Stimulated activated CD8-positive, alpha-beta memory T cell treated with anti-CD3 and anti-CD28 coated beads, Interleukin-2, amount 100 ng/mL, for 48 hours (primary cell): ENCODE results near the gene SLC16A2.
A peak's percentile ranks its signal among the peaks of the same experiment; 100 is the strongest.
"Not testable (repeated sequence)": the region's sequence is repeated elsewhere in the genome, so short reads cannot be mapped to it uniquely, and the experiment has no call there.

Experiments used
- DNase-seq, 2 donors: peaks; one replicate each; pipeline ENCODE4 v3.0.0-alpha.2; 2020; ENCODE audit warnings: low read depth in 2 of 2

SLC16A2 gene

GRCh38 chrX:74507191-74507590 lies 85.9 kb downstream of the SLC16A2 start:
- DNase-seq: no peak

DNA sequence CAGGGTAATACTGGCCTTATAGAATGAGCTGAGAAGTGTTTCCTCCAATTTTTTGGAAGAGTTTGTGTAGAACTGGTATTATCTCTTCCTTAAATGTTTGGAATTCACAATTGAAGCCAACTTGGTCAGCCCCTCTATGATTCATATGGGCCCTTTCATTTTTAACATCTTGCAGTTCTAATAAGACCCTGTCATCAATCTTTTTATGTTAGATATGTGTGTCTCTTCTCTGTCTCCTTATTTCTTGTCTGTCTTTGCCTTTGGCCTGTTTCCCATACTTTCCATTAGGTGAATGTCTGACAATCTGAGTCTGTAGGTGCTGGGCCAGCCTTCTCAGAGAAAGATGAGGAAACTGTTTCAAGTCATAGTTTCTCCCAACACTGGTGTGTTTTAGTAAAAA lies 88.7 kb downstream of the SLC16A2 start:
- DNase-seq: no peak

GRCh38 chrX:74510401-74510800 lies 89.1 kb downstream of the SLC16A2 start:
- no peak for DNase-seq

DNA sequence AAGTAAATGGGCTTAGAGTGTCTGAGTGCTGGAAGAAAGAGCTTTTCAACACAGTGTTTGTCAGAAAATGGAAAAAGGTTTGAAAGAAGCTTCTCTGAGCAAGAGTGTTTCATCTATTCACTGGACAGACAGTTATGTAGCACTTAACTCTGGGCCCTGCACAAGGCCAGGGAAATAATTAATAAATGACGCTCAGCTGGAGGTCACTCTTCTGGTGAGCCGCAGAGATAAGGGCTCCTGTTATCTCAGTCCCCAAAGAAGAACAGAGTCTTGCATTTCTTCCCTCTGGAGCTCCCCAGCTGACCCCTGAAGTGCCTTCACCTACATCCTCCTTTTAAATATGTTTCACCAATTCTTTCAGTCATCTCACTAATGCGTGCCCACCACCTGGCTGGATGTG lies 90.4 kb downstream of the SLC16A2 start:
- DNase-seq: no peak

GRCh38 chrX:74514384-74514783 lies 93.1 kb downstream of the SLC16A2 start:
- DNase-seq: no peak

- no peak for DNase-seq
Observed at GRCh38 chrX:74515356-74515755, 94.1 kb downstream of the SLC16A2 start.

- DNase-seq: not testable (repeated sequence)
Observed at GRCh38 chrX:74516013-74516412, 94.7 kb downstream of the SLC16A2 start.

- no peak for DNase-seq
Observed at GRCh38 chrX:74519870-74520269, 98.6 kb downstream of the SLC16A2 start.

- DNase-seq: no peak
Observed at GRCh38 chrX:74520291-74520690, 99.0 kb downstream of the SLC16A2 start.

- no peak for DNase-seq
Observed at GRCh38 chrX:74520896-74521295, 99.6 kb downstream of the SLC16A2 start.

DNA sequence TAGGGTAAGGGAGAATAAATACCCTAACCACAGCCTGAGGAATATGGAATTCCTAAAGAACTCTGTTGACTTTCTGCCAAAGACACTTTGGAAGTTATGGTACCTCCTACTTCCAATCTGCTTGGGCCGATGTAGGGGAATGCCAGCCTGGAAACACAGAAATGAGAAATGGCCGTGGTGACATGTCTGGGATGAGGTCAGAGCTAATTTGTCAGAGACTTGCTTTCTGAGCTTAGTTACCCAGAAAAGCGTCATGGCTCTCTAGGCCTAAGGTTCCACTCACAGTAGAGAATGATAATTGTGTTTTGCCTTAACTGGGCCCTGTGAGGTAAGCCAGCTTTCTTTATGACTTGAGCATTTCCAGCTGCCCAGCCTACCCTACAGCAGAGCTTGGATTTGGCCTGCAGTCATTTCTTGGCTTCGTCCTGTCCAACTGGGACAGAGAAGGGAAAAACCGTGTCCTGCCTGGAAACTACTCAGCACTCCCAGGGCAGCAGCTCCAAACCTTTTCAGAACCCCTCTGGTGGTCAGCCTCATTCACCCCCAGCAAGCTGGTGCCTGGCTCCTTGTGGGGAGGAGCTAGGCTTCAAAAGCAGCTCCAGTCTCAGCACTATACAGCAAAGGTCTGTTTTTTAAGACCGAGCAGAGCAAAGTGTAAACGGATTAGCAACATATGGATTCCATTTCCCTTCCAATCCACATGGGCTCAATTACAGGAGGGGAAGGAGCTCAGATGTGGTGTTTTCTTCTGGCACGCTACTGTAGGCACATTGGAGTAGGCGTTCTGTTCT lies 100.9 kb downstream of the SLC16A2 start:
- DNase-seq: no peak

DNA sequence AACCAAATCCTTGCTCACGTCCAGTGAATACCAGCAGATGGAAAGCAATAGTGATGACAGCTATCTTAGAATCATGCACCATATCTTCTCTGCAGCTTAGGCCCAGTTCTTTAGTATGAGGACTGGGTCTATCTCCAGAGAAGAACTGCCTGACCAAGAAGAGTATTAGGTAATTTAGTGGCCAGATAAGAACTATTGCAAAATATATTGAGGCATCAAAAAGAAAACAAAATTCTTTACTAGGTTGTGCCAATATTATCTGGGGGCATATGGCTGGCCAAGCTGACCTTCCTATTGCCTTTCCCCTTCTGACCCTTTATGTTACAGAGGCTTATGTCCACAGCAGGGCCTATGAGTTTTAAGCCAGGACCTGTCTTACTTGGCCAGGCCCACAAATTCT lies 101.9 kb downstream of the SLC16A2 start:
- DNase-seq: no peak

DNA sequence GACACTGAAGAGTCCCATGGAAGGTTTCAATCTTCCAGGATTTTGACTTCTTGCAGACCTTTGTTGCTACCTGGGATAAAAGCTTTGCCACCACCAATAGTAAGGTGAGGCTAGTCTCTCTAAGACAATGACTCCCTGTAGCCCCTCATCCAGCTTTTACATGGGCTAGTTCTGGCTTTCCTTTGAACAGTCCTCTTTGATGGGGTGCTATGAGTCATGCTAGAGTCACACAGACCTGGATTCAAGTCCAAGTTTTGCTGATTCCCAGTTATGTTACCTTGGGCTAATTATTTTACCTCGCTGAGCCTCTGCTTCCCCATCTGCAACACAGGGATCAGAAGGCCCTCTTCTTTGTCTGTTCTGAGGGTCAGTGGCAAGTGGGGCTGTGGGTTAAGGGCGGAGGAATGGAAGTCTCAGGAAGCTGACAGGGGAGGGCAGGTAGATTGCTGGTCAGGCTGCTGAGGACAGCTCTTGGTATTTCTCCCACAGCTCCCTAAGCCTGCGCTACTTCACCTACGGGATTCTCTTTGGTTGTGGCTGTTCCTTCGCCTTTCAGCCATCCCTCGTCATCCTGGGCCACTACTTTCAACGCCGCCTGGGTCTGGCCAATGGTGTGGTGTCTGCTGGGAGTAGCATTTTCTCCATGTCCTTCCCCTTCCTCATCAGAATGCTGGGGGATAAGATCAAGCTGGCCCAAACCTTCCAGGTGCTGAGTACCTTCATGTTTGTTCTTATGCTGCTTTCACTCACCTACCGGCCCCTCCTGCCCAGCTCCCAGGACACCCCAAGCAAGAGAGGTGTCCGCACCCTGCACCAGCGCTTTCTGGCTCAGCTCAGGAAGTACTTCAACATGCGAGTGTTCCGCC lies 102.8 kb downstream of the SLC16A2 start:
- DNase-seq: no peak

- no peak for DNase-seq
Observed at GRCh38 chrX:74525116-74525515, 103.8 kb downstream of the SLC16A2 start.

GRCh38 chrX:74526764-74527163 lies 105.5 kb downstream of the SLC16A2 start:
- DNase-seq: no peak

- DNase-seq: no peak
Observed at GRCh38 chrX:74527350-74527749, 106.1 kb downstream of the SLC16A2 start.

- no peak for DNase-seq
Observed at GRCh38 chrX:74529311-74529710, 108.0 kb downstream of the SLC16A2 start.

- no peak for DNase-seq
Observed at GRCh38 chrX:74531081-74531480, 109.8 kb downstream of the SLC16A2 start.

- DNase-seq: no peak
Observed at GRCh38 chrX:74534569-74535038, 113.3 kb downstream of the SLC16A2 start.

DNA sequence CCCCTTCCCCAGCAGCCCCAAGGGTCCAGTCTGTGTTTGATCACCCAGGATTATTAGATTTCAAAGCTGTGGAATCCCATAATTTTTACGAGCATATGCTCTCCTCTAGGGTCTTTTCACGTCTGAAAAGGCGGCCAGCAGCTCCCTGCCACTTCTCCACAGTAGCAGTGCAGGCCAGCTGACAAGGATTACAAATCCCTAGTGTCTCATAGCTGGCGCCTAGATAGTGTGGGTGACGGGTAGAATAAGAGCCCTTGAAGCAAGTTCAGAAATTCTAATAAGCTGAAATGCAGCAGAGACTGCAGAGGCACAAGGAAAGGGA lies 113.8 kb downstream of the SLC16A2 start:
- DNase-seq: no peak

DNA sequence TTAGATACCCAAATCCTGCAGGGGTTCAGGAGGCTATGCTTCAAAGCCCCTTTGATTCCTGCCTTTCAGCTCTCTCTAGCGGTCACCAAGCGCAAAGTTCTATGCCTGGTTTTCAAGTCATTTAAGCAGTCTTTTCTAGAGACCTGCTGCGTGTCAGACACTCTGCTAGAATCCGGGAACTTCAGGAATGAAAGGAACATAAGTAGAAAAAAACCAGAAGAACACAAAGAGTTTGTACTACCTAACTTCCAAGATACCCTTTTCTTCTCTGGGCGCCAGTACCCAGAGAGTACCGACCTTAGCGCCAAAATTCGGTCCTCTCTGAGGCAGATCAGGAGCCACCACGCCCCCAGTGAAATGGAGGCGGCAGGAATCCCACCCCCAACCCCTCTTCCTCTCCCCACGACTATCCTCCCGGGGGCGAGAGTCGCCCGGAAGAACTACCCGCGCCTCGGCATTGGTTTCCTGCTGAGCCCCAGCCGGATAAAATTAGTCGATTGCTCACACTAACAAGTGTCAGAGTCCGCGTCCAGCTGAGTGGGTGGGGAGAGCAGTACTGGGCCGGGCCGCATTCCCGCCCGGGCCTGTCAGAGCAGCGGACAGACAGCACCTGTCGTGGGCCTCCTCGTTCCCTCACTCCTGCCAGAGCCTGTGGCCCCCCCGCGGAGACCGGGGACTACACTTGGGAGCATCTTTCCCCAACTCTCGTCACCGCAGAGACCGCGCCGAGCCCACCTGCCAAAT lies 114.3 kb downstream of the SLC16A2 start:
- DNase-seq: peak; percentile 18 to 25

- peak in 1 of 2 donors; percentile 8 for DNase-seq
Observed at GRCh38 chrX:74536152-74536831, 115.0 kb downstream of the SLC16A2 start.
